Activated CD4-positive, alpha-beta memory T cell treated with anti-CD3 and anti-CD28 coated beads for 36 hours (primary cell): ENCODE results near the gene RSPH10B. TPM values are rescaled to one million over a fixed set of nuclear protein-coding genes. Genes with fewer than 3 reads are reported as not detected.
"Not testable (repeated sequence)": the region's sequence is repeated elsewhere in the genome, so short reads cannot be mapped to it uniquely, and the experiment has no call there.

Experiments
- CTCF ChIA-PET: fragments of 350-600 bp; sonication (Branson Sonifier 250); formaldehyde crosslinking; loops from one replicate; lab custom pipeline; 2021; ENCODE audit warnings: antibody characterized with exemption, inconsistent platforms; lab: Charles Lee
- POLR2A ChIA-PET: fragments of 350-600 bp; sonication (Branson Sonifier 250); formaldehyde crosslinking; loops from one replicate; lab custom pipeline; 2021; ENCODE audit warnings: antibody characterized with exemption; lab: Charles Lee
- DNase-seq: peaks from one replicate; pipeline ENCODE4 v3.0.0-alpha.2; 2020
- H3K27ac Mint-ChIP-seq: one replicate; pipeline ENCODE4 v1.8.0; 2021; ENCODE audit warnings: mixed read lengths
- H3K27me3 Mint-ChIP-seq: one replicate; pipeline ENCODE4 v1.8.0; 2021; ENCODE audit warnings: mixed read lengths
- H3K36me3 Mint-ChIP-seq: one replicate; pipeline ENCODE4 v1.8.0; 2021; ENCODE audit warnings: mixed read lengths
- H3K4me1 Mint-ChIP-seq: one replicate; pipeline ENCODE4 v1.8.0; 2021; ENCODE audit warnings: low read depth, mixed read lengths
- H3K4me3 Mint-ChIP-seq: one replicate; pipeline ENCODE4 v1.8.0; 2021; ENCODE audit warnings: mild to moderate bottlenecking, mixed read lengths
- H3K9me3 Mint-ChIP-seq: one replicate; pipeline ENCODE4 v1.8.0; 2021; ENCODE audit warnings: mixed read lengths
- intact Hi-C: fragments of 100-400 bp; cut with micrococcal nuclease; formaldehyde crosslinking; loops from one replicate; pipeline ENCODE4 v1.15.1; 2023
- total RNA-seq, 2 experiments: library from RNA; stranded (reverse); gene quantifications; one replicate each; pipeline ENCODE4 v1.2.3, GENCODE V29; 2021

RSPH10B gene
- total RNA-seq, 2 experiments from 2014 or later = not detected

DNA sequence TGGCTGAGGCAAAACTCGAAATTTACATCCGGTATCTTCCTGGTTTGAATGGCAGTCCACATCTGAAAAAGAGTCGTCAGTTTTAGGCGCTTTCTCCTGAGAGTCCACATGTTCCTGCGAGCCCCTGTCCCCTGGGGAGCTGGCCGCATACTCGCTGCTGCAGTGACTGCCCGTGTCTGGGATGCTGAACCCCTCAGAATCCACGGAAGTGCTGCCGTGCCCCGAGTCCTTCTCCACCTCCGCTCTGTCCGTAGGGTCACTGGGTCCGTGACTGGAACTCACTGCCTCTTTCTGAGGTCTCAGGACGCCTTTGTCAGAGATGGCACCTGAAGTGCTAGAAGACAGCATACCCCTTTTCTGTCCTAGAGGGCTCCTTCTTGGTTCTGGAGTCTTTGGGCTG, 16.6 kb upstream of the RSPH10B start:
- peaks cover 19% of the 10 kb centered on the region for H3K36me3 Mint-ChIP-seq
- H3K27me3 Mint-ChIP-seq, H3K27ac Mint-ChIP-seq, POLR2A ChIA-PET, H3K4me1 Mint-ChIP-seq, H3K9me3 Mint-ChIP-seq, intact Hi-C loops, H3K4me3 Mint-ChIP-seq, DNase-seq: not testable (repeated sequence)
- CTCF ChIA-PET = interaction anchor here (1.0 kb wide), 1 partner anchor 120 kb away, joined by 3 read pairs; no protein-coding TSS in a partner anchor

DNA sequence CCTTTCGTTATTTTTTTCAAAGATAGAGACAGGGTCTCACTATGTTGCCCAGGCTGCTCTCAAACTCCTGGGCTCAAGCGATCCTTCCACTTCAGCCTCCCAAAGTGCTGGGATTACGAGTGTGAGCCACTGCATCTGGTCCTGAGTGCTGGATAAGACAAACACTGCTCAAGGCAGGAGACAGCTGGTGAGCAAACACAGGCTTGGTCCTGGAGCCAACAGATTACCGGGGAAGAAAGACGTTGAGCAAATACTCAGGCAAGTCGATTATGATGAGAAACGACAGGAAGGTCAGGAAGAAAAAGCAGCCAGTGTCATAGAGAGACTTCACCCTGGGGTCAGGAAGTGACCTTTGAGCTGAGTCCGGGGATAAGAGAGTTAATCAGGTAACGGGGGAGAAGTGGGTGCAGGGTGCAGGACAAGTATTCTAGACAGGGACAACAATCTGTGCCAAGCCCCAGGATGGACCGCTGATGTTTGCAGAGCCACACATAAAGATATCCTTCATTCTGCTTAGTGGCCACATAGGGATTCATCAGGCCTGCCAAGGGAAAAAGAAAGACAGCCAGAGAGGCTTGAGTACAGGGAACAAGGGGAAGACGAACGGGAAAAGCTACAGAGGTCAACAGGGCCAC, 9.3 kb upstream of the RSPH10B start:
- DNase-seq, H3K27ac Mint-ChIP-seq, H3K4me3 Mint-ChIP-seq, POLR2A ChIA-PET, H3K4me1 Mint-ChIP-seq, CTCF ChIA-PET, intact Hi-C loops, H3K9me3 Mint-ChIP-seq, H3K27me3 Mint-ChIP-seq: not testable (repeated sequence)
- peaks cover 12% of the 10 kb centered on the region for H3K36me3 Mint-ChIP-seq

DNA sequence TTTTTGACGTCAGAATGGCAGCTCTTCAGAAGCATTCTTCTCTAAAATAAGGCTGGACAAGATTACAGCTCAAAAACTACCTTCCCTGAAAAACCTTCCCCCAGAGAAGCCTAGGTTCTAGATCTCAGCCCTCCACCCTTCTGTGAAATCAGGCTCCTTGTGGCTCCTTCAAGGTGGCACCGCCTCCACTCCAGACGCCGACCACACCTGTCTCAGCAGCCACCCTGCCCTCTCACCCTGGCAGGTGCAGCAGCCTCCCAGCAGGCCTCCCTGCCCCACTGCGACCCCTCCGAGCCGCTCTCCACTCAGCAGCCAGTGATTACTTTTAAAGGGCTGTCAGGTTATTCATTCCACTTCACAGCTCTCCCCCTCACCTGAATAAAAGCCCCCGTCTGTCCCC, 3.1 kb upstream of the RSPH10B start:
- H3K27me3 Mint-ChIP-seq, POLR2A ChIA-PET, intact Hi-C loops, CTCF ChIA-PET, H3K27ac Mint-ChIP-seq, H3K4me3 Mint-ChIP-seq, H3K36me3 Mint-ChIP-seq, DNase-seq, H3K4me1 Mint-ChIP-seq, H3K9me3 Mint-ChIP-seq: not testable (repeated sequence)

DNA sequence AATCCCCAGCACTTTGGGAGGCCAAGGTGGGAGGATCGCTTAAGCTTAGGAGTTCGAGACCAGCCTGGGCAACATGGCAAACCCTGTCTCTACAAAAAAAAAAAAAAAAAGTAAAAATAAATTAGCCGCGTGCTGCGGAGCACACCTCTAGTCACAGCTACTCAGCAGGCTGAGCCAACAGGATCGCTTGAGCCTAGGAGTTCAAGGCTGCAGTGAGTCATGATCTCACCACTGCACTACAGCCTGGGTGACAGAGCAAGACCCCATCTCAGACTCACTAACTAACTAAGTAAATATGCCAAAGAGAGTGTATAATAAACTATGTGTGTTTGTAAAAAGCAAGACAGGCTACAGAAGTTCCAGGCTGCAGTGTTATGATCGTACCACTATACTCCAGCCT, 6.7 kb downstream of the RSPH10B start:
- POLR2A ChIA-PET, H3K9me3 Mint-ChIP-seq, CTCF ChIA-PET, DNase-seq, H3K4me1 Mint-ChIP-seq, H3K36me3 Mint-ChIP-seq, H3K4me3 Mint-ChIP-seq, intact Hi-C loops, H3K27ac Mint-ChIP-seq, H3K27me3 Mint-ChIP-seq: not testable (repeated sequence)

DNA sequence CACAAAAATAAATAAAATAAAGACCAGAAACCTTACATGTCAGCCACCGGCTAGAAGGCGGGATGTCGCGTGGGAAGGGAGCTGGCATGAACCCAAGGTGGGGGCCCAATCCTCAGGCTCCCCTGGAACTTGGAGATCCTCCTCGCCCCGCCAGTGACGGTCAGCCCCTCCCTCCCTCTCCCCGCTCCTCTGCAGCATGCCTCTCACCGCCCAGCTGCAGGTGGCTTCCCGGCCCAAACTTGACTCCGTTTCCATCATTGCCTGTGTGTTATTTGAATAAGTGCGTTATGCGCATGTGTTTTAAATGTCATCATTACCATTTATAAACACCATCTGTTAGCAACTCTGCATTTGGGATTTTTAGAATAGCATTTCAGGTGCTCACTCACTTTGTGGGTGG, 7.3 kb downstream of the RSPH10B start:
- H3K4me1 Mint-ChIP-seq, H3K4me3 Mint-ChIP-seq, H3K9me3 Mint-ChIP-seq, H3K27ac Mint-ChIP-seq, intact Hi-C loops, CTCF ChIA-PET, POLR2A ChIA-PET, DNase-seq, H3K27me3 Mint-ChIP-seq, H3K36me3 Mint-ChIP-seq: not testable (repeated sequence)

DNA sequence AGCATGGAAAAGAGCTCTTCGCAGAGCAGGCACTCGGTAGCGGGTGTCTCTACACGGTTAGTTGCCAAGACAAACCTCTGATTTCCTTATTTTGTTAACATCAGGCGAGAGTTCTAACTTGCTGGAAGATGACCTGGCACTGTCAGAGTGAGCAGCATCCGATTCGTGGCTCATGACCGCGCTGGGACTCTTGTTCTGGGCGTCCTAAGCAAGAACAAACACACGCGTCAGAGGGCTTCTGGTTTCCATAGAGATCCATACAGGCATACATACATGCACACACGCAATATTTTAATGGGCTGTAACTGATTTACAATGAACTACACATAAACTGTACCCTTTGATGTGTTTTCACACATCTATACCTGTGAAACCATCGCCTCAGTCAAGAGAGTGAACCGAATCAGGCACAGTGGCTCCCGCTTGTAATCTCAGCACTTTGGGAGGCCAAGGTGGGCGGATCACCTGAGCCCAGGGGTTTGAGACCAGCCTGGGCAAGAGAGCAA, 35.5 kb downstream of the RSPH10B start:
- H3K27ac Mint-ChIP-seq, H3K27me3 Mint-ChIP-seq, CTCF ChIA-PET, H3K36me3 Mint-ChIP-seq, POLR2A ChIA-PET, intact Hi-C loops, H3K4me1 Mint-ChIP-seq, H3K9me3 Mint-ChIP-seq, DNase-seq, H3K4me3 Mint-ChIP-seq: not testable (repeated sequence)

DNA sequence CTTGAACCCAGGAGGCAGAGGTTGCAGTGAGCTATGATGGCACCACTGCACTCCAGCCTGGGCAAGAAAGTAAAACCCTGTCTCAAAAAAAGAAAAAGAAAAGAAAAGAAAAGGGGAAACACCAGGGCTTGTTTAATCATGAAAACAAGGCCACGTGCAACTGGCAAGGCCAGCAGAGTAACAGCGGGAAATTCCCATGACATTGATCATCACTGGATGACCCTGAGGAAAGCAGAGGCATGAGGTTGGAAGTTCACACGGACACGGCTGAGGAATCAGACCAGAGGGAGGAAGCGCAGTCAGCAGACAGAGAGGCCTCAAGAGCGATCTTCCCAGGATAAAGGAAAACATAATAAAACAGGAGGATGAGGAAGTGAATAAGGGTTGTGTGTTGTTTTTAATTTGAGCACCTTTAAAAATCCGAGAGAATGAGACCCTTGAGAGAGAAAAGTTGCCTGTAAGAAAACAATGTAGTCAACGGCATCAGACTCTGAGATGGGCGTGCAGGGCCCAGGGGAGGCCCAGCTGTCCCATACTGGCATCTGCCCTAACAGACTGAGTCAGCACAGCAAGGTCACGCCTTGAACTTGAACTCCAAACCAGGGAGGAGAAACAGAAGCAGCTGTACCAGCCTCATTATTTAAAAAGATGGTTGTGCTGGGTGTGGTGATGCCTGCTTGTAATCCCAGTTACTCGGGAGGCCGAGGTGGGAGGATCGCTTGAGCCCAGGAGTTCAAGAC, 38.4 kb downstream of the RSPH10B start:
- H3K4me1 Mint-ChIP-seq, H3K27ac Mint-ChIP-seq, H3K27me3 Mint-ChIP-seq, H3K9me3 Mint-ChIP-seq, CTCF ChIA-PET, DNase-seq, H3K36me3 Mint-ChIP-seq, H3K4me3 Mint-ChIP-seq, intact Hi-C loops, POLR2A ChIA-PET: not testable (repeated sequence)

DNA sequence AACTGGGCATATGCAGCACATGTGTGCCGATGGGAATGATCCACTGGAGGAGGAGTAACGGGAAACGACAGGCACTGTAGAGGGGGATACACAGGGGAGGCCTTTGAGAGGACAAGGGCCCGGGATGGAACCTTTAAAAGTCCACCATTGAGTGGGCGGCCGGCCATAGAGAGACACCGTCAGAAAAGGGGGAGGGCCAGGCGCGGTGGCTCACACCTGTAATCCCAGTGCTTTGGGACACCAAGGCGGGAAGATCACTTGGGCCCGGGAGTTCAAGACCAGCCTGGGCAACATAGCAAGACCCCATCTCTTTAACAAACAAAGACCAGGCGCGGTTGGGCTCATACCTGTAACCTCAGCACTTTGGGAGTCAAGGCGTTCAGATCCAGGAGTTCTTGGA, 39.2 kb downstream of the RSPH10B start:
- H3K4me1 Mint-ChIP-seq, H3K4me3 Mint-ChIP-seq, DNase-seq, H3K9me3 Mint-ChIP-seq, POLR2A ChIA-PET, H3K27me3 Mint-ChIP-seq, H3K27ac Mint-ChIP-seq, H3K36me3 Mint-ChIP-seq, CTCF ChIA-PET, intact Hi-C loops: not testable (repeated sequence)

DNA sequence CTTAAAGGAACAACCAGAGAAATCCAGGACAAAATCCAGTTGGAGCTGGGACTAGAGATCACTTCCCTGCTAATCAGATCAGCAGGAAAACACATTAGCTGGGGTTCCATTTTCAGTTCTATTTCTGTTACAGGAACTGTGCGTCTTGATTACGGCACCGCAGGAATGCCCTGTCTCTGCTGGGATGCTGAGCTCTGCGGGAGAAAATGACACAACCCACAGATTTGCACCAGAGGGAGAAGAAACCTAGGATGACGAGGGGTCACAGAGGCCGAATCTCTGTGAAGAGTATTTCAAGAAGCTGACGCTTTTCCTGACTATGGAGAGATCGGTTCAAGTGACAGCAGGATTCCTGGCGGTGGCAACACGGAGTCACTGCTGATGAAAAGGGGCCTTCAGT, 40.2 kb downstream of the RSPH10B start:
- H3K4me1 Mint-ChIP-seq, H3K9me3 Mint-ChIP-seq, H3K36me3 Mint-ChIP-seq, POLR2A ChIA-PET, DNase-seq, H3K4me3 Mint-ChIP-seq, H3K27ac Mint-ChIP-seq, H3K27me3 Mint-ChIP-seq, intact Hi-C loops, CTCF ChIA-PET: not testable (repeated sequence)

DNA sequence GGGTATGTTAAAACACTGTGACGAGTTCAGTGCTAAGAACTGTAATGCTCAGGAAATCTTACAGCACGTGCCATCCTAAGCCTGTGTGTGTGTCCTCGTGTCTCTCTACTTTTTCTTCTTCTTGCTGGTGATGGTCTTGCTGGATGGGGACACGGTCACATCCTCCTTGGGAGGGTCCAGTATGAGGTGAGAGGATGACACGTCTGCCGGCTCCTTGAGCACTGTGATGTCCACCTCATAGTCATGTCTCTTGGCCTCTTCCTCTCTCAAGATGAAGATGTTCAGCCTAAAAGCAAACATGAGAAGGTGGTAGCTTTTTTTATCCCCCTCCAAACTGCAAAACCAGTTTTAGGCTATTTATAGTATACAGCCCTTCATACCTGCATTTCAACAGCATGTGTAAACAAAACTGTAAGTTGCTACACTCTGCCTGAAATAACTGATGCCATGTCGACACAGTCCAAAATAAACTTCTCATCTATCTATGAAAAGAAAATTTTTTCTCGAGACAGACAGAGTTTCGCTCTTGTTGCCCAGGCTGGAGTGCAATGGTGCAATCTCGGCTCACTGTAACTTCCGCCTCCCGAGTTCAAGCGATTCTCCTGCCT, 44.1 kb downstream of the RSPH10B start:
- H3K36me3 Mint-ChIP-seq, H3K27me3 Mint-ChIP-seq, H3K4me1 Mint-ChIP-seq, H3K9me3 Mint-ChIP-seq, CTCF ChIA-PET, intact Hi-C loops, H3K27ac Mint-ChIP-seq, POLR2A ChIA-PET, DNase-seq, H3K4me3 Mint-ChIP-seq: not testable (repeated sequence)

DNA sequence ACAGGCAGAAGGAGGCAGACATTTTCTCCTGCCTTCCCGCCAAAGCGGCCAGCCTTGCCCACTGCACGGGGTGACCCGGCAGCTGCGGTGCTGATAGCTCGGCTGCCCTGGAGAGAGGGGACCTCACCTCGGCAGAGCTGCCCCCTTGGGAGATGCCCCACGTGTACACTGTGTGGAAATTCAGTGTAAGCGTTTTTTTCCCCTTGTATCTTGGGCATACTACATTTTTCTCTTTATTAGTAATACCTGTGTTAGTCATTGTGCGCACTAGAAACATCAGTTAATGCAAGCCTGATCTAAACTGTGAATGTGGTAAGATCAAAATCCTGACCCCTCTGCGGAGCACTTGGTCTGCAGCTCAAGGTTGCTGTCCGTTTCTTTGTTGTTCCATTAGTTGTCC, 45.9 kb downstream of the RSPH10B start:
- intact Hi-C loops, H3K27me3 Mint-ChIP-seq, H3K27ac Mint-ChIP-seq, DNase-seq, POLR2A ChIA-PET, CTCF ChIA-PET, H3K4me3 Mint-ChIP-seq, H3K36me3 Mint-ChIP-seq, H3K4me1 Mint-ChIP-seq, H3K9me3 Mint-ChIP-seq: not testable (repeated sequence)

DNA sequence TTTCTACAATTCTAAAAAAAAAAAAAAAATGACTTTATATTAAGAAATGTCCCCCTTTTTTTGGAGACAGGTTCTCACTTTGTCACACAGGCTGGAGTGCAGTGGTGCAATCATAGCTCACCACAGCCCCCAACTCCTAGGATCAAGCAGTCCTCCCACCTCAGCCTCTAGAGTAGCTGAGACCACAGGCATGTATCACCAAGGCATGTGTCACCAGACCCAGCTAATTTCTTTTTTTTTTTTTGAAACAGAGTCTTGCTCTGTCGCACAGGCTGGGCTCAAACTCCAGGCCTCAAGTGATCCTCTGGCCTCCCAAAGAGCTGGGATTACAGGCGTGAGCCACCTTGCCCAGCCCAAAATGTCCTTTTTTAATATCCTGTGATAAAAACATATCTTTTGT, 46.3 kb downstream of the RSPH10B start:
- H3K4me1 Mint-ChIP-seq, H3K27ac Mint-ChIP-seq, POLR2A ChIA-PET, H3K9me3 Mint-ChIP-seq, CTCF ChIA-PET, H3K4me3 Mint-ChIP-seq, DNase-seq, H3K27me3 Mint-ChIP-seq, intact Hi-C loops, H3K36me3 Mint-ChIP-seq: not testable (repeated sequence)
